ENCODE data around the gene SPI1.

SPI1 gene

GRCh38 chr11:47406896-47407745 lies 28.8 kb upstream of the SPI1 start:
- no peak for DNase-seq (ENCODE audit: low read depth in 3 of 3)

GRCh38 chr11:47403571-47403970 lies 25.2 kb upstream of the SPI1 start:
- no peak for DNase-seq (ENCODE audit: low read depth in 3 of 3)

- DNase-seq (ENCODE audit: low read depth in 3 of 3), result no peak
These were observed 24.8 kb upstream of the SPI1 start for GRCh38 chr11:47403135-47403534.

GRCh38 chr11:47400768-47401279 lies 22.5 kb upstream of the SPI1 start:
- DNase-seq (ENCODE audit: low read depth in 3 of 3), result no peak

GRCh38 chr11:47399860-47400767 lies 21.8 kb upstream of the SPI1 start:
- no peak for DNase-seq (ENCODE audit: low read depth in 3 of 3)

GRCh38 chr11:47398551-47398950 lies 20.2 kb upstream of the SPI1 start:
- DNase-seq (ENCODE audit: low read depth in 3 of 3), result no peak

- DNase-seq (ENCODE audit: low read depth in 3 of 3), result no peak
These were observed 19.7 kb upstream of the SPI1 start for GRCh38 chr11:47398011-47398410.

- DNase-seq (ENCODE audit: low read depth in 3 of 3), result no peak
These were observed 17.6 kb upstream of the SPI1 start for GRCh38 chr11:47396049-47396320.

GRCh38 chr11:47395223-47396048 lies 17.1 kb upstream of the SPI1 start:
- DNase-seq (ENCODE audit: low read depth in 3 of 3), result no peak

- DNase-seq (ENCODE audit: low read depth in 3 of 3), result peak in 2 of 3 experiments; percentile 41 to 59
These were observed 16.2 kb upstream of the SPI1 start for GRCh38 chr11:47394322-47395222.

GRCh38 chr11:47394050-47394321 lies 15.6 kb upstream of the SPI1 start:
- no peak for DNase-seq (ENCODE audit: low read depth in 3 of 3)

- DNase-seq (ENCODE audit: low read depth in 3 of 3), result no peak
These were observed 15.1 kb upstream of the SPI1 start for GRCh38 chr11:47393163-47394049.

- DNase-seq (ENCODE audit: low read depth in 3 of 3), result no peak
These were observed 14.3 kb upstream of the SPI1 start for GRCh38 chr11:47392546-47393162.

GRCh38 chr11:47391711-47392432 lies 13.5 kb upstream of the SPI1 start:
- DNase-seq (ENCODE audit: low read depth in 3 of 3), result no peak

GRCh38 chr11:47391077-47391583 lies 12.8 kb upstream of the SPI1 start:
- DNase-seq (ENCODE audit: low read depth in 3 of 3), result no peak

- no peak for DNase-seq (ENCODE audit: low read depth in 3 of 3)
These were observed 12.0 kb upstream of the SPI1 start for GRCh38 chr11:47390422-47390760.

GRCh38 chr11:47389577-47390421 lies 11.5 kb upstream of the SPI1 start:
- DNase-seq (ENCODE audit: low read depth in 3 of 3), result no peak
